IMR-90 (cell line): ENCODE measurements around the gene TSSK2. TPM values are rescaled to one million over a fixed set of nuclear protein-coding genes. Genes with fewer than 3 reads are reported as not detected.

Experiments used
- ATAC-seq: fragments of 200-7000 bp; cut with Tn5 transposase; 2 replicates; pipeline ENCODE4 v1.9.1; 2020; ENCODE audit warnings: low read depth, mild to moderate bottlenecking, moderate library complexity
- BruUV-seq: library from RNA; stranded (reverse); fragments of 400-500 nt; replicated peaks from 2 replicates; lab custom pipeline; 2021; lab: Mats Ljungman, UMichigan
- CTCF ChIA-PET: fragments of 300-600 bp; formaldehyde crosslinking; extraction: SDS; loops from one replicate; lab custom pipeline; 2021; ENCODE audit warnings: antibody characterized with exemption; lab: Yijun Ruan, JAX
- POLR2A ChIA-PET: fragments of 300-600 bp; sonication (Branson Sonifier 250); formaldehyde crosslinking; loops from one replicate; lab custom pipeline; 2022; ENCODE audit warnings: antibody characterized with exemption; ENCODE audit not compliant: unreplicated experiment; lab: Charles Lee
- DNase-seq: peaks from one replicate; pipeline ENCODE4 v3.0.0; 2013
- H2AFZ ChIP-seq: replicated peaks from 2 replicates; pipeline ENCODE3; 2013; ENCODE audit warnings: low read length, mild to moderate bottlenecking; ENCODE audit not compliant: poor library complexity
- H2AK5ac ChIP-seq: 2 replicates; pipeline ENCODE4 v1.6.1; 2013; ENCODE audit warnings: low read depth, low read length, inconsistent platforms
- H2AK9ac ChIP-seq: replicated peaks from 2 replicates; pipeline ENCODE3; 2013; ENCODE audit warnings: mild to moderate bottlenecking, low read depth, low read length, moderate library complexity; ENCODE audit not compliant: poor library complexity
- H2BK120ac ChIP-seq: 2 replicates; pipeline ENCODE4 v1.6.1; 2013; ENCODE audit warnings: low read depth, low read length, inconsistent platforms
- H2BK15ac ChIP-seq: 3 replicates; pipeline ENCODE4 v1.6.1; 2013; ENCODE audit warnings: low read depth, low read length, inconsistent platforms
- H2BK20ac ChIP-seq: 2 replicates; pipeline ENCODE4 v1.6.1; 2013; ENCODE audit warnings: low read depth, mild to moderate bottlenecking, inconsistent platforms, low read length, moderate library complexity
- H2BK5ac ChIP-seq: 2 replicates; pipeline ENCODE4 v1.6.1; 2013; ENCODE audit warnings: mild to moderate bottlenecking, low read depth, low read length, inconsistent platforms; ENCODE audit not compliant: poor library complexity, severe bottlenecking
- H3K14ac ChIP-seq: replicated peaks from 2 replicates; pipeline ENCODE4 v1.6.1; 2013; ENCODE audit warnings: low read depth, low read length, inconsistent platforms
- H3K18ac ChIP-seq: 2 replicates; pipeline ENCODE4 v1.6.1; 2013; ENCODE audit warnings: low read depth, low read length, control low read depth
- H3K23ac ChIP-seq: 2 replicates; pipeline ENCODE4 v1.6.1; 2013; ENCODE audit warnings: low read depth, low read length, inconsistent platforms
- H3K27ac ChIP-seq: 2 replicates; pipeline ENCODE4 v1.5.1; 2013; ENCODE audit warnings: mild to moderate bottlenecking, control low read depth, low read length; ENCODE audit not compliant: insufficient read depth
- H3K27me3 ChIP-seq: 2 replicates; pipeline ENCODE4 v1.6.1; 2013; ENCODE audit warnings: low read length; ENCODE audit not compliant: control insufficient read depth, insufficient read depth
- H3K36me3 ChIP-seq: 2 replicates; pipeline ENCODE4 v1.6.1; 2013; ENCODE audit warnings: low read length, mixed read lengths; ENCODE audit not compliant: control insufficient read depth, insufficient read depth
- H3K4ac ChIP-seq: 2 replicates; pipeline ENCODE4 v1.6.1; 2013; ENCODE audit warnings: low read depth, low read length, inconsistent platforms
- H3K4me1 ChIP-seq: 2 replicates; pipeline ENCODE4 v1.6.1; 2013; ENCODE audit warnings: low read length, mixed read lengths; ENCODE audit not compliant: control insufficient read depth, insufficient read depth
- H3K4me2 ChIP-seq: 2 replicates; pipeline ENCODE4 v1.6.1; 2013; ENCODE audit warnings: low read depth, mild to moderate bottlenecking, control low read depth, low read length, moderate library complexity
- H3K4me3 ChIP-seq: 2 replicates; pipeline ENCODE4 v1.5.1; 2013; ENCODE audit warnings: low read depth, mild to moderate bottlenecking, control low read depth, low read length, moderate library complexity; ENCODE audit not compliant: insufficient read depth
- H3K56ac ChIP-seq: 2 replicates; pipeline ENCODE4 v1.6.1; 2013; ENCODE audit warnings: low read length, inconsistent platforms; ENCODE audit not compliant: insufficient read depth; ENCODE audit errors: extremely low read depth
- H3K79me1 ChIP-seq, 2 experiments: 2 replicates each; pipeline ENCODE4 v1.6.1; 2013; ENCODE audit warnings: low read length in 2 of 2, inconsistent platforms in 1 of 2, low read depth in 1 of 2
- H3K9ac ChIP-seq: 2 replicates; pipeline ENCODE4 v1.6.1; 2013; ENCODE audit warnings: low read depth, low read length, control low read depth
- H3K9me1 ChIP-seq: 2 replicates; pipeline ENCODE4 v1.6.1; 2013; ENCODE audit warnings: low read length, inconsistent platforms; ENCODE audit not compliant: insufficient read depth
- H3K9me3 ChIP-seq: 2 replicates; pipeline ENCODE4 v1.6.1; 2013; ENCODE audit warnings: low read length; ENCODE audit not compliant: control insufficient read depth, insufficient read depth
- H4K20me1 ChIP-seq: 2 replicates; pipeline ENCODE4 v1.6.1; 2013; ENCODE audit warnings: low read length, inconsistent platforms; ENCODE audit not compliant: insufficient read depth
- H4K5ac ChIP-seq: 2 replicates; pipeline ENCODE4 v1.6.1; 2013; ENCODE audit warnings: mild to moderate bottlenecking, low read depth, low read length, control low read depth
- H4K8ac ChIP-seq, 2 experiments: 2 replicates each; pipeline ENCODE4 v1.6.1; 2013; ENCODE audit warnings: low read depth in 2 of 2, low read length in 2 of 2, control low read depth in 1 of 2, inconsistent platforms in 1 of 2
- H4K91ac ChIP-seq: 2 replicates; pipeline ENCODE4 v1.6.1; 2013; ENCODE audit warnings: low read depth, low read length, inconsistent platforms; ENCODE audit not compliant: insufficient read depth
- BHLHE40 ChIP-seq: fragments of 150-350 bp; IDR thresholded peaks from 2 replicates; pipeline ENCODE4 v1.6.1; 2016; ENCODE audit warnings: mild to moderate bottlenecking, low read depth, low read length
- CEBPB ChIP-seq: IDR thresholded peaks from 2 replicates; pipeline ENCODE4 v1.6.1; 2012; ENCODE audit warnings: low read depth, low read length, improper control_type of control experiment
- MAFK ChIP-seq: IDR thresholded peaks from 2 replicates; pipeline ENCODE4 v1.6.1; 2012; ENCODE audit warnings: low read depth, low read length, improper control_type of control experiment
- MXI1 ChIP-seq: IDR thresholded peaks from 2 replicates; pipeline ENCODE4 v1.6.1; 2012; ENCODE audit warnings: low read depth, mild to moderate bottlenecking, low read length, moderate library complexity, borderline replicate concordance
- NFE2L2 ChIP-seq: fragments of 150-350 bp; IDR thresholded peaks from 2 replicates; pipeline ENCODE4 v1.6.1; 2016; ENCODE audit warnings: low read depth, mild to moderate bottlenecking, low read length
- POLR2A ChIP-seq: IDR thresholded peaks from 2 replicates; pipeline ENCODE4 v1.6.1; 2012; ENCODE audit warnings: mild to moderate bottlenecking, low read depth, low read length
- RCOR1 ChIP-seq: IDR thresholded peaks from 2 replicates; pipeline ENCODE4 v1.6.1; 2012; ENCODE audit warnings: mild to moderate bottlenecking, low read length, improper control_type of control experiment; ENCODE audit not compliant: insufficient replicate concordance
- SMC3 ChIP-seq: fragments of 150-350 bp; IDR thresholded peaks from 2 replicates; pipeline ENCODE4 v1.6.1; 2016; ENCODE audit warnings: low read depth, mild to moderate bottlenecking, antibody characterized with exemption, low read length, moderate library complexity
- WGBS, 2 experiments: methylation state at CpG; one replicate each; pipeline versions ENCODE4 v1.1.5 to v1.1.7; 2013; ENCODE audit warnings: missing lambda C conversion rate in 2 of 2; ENCODE audit not compliant: insufficient read length in 1 of 2; ENCODE audit errors: extremely low coverage in 2 of 2; 5-methylcytosine and 5-hydroxymethylcytosine counted together
- dilution Hi-C: fragments of 300-500 bp; cut with HindIII; formaldehyde crosslinking; loops from one replicate; pipeline ENCODE4 v1.14.3; 2018; ENCODE audit warnings: low sequenced_read_pairs; ENCODE audit not compliant: unreplicated experiment
- in situ Hi-C: fragments of 300-500 bp; cut with MboI; formaldehyde crosslinking; loops from 3 replicates; pipeline ENCODE4 v1.14.3; 2019; ENCODE audit warnings: low sequenced_read_pairs, inconsistent platforms, mixed read lengths
- intact Hi-C: fragments of 100-400 bp; cut with micrococcal nuclease; formaldehyde crosslinking; loops from 2 replicates; pipeline ENCODE4 v1.10.0; 2022
- polyA plus RNA-seq, 3 experiments: library from polyadenylated mRNA; depleted of rRNA; stranded (reverse); fragments of >200 nt; gene quantifications; 2 replicates each; pipeline ENCODE4 v1.2.3, GENCODE V29; 2012; ENCODE audit warnings: low replicate concordance in 1 of 3
- total RNA-seq: library from RNA; depleted of rRNA; stranded (reverse); fragments of >200 nt; gene quantifications from 2 replicates; pipeline ENCODE4 v1.2.3, GENCODE V29; 2012
- TF ChIP-seq, protein P1 (sequence below): conservative IDR thresholded peaks from 2 replicates; pipeline ENCODE4 v1.5.1; 2012; ENCODE audit warnings: mild to moderate bottlenecking, low read depth, low read length, improper control_type of control experiment
- TF ChIP-seq, protein P2 (sequence below): fragments of 150-350 bp; IDR thresholded peaks from 2 replicates; pipeline ENCODE4 v1.6.1; 2016; ENCODE audit warnings: low read depth, mild to moderate bottlenecking, low read length, moderate library complexity, borderline replicate concordance

The TSSK2 gene
- total and polyA plus RNA-seq, 2 of the 4 experiments (the other 2 are of a cell fraction), result not detected

DNA sequence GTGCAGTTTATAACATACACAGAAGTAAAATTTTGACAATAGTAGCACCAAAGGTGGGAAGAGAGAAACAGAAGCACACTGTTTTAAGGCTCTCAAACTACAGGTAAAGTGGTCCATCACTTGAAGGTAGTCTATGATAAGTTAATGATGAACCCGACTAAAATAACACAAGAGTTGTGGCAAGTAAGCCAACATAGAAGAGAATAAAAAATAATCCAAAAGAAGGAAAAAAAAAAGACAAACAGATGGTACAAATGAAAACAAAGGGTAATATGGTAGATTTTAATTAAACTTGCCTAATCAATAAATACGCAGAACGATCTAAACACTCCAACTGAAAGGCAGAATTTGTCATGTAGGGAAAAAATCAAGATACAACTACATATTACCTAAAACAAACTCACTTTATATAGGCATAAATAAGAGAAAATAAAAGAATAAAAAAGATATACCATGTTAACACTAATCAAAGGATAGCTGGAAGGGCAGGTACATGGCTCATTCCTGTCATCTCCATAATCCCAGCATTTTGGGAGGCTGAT lies 40.5 kb upstream of the TSSK2 start:
- TF ChIP-seq RCOR1, result no peak
- no peak for TF ChIP-seq MAFK
- no peak for TF ChIP-seq CEBPB
- no peak for TF ChIP-seq BHLHE40
- no peak for TF ChIP-seq MXI1
- TF ChIP-seq, protein P1, sequence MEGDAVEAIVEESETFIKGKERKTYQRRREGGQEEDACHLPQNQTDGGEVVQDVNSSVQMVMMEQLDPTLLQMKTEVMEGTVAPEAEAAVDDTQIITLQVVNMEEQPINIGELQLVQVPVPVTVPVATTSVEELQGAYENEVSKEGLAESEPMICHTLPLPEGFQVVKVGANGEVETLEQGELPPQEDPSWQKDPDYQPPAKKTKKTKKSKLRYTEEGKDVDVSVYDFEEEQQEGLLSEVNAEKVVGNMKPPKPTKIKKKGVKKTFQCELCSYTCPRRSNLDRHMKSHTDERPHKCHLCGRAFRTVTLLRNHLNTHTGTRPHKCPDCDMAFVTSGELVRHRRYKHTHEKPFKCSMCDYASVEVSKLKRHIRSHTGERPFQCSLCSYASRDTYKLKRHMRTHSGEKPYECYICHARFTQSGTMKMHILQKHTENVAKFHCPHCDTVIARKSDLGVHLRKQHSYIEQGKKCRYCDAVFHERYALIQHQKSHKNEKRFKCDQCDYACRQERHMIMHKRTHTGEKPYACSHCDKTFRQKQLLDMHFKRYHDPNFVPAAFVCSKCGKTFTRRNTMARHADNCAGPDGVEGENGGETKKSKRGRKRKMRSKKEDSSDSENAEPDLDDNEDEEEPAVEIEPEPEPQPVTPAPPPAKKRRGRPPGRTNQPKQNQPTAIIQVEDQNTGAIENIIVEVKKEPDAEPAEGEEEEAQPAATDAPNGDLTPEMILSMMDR, result no peak
- TF ChIP-seq POLR2A, result no peak
- TF ChIP-seq, protein P2, sequence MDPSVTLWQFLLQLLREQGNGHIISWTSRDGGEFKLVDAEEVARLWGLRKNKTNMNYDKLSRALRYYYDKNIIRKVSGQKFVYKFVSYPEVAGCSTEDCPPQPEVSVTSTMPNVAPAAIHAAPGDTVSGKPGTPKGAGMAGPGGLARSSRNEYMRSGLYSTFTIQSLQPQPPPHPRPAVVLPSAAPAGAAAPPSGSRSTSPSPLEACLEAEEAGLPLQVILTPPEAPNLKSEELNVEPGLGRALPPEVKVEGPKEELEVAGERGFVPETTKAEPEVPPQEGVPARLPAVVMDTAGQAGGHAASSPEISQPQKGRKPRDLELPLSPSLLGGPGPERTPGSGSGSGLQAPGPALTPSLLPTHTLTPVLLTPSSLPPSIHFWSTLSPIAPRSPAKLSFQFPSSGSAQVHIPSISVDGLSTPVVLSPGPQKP, result no peak
- no peak for TF ChIP-seq SMC3
- no peak for TF ChIP-seq NFE2L2
- H2BK20ac ChIP-seq, result no peak overlapping the region
- H2BK15ac ChIP-seq, result no peak overlapping the region
- no peak overlapping the region for H4K91ac ChIP-seq
- no peak overlapping the region for H2AK9ac ChIP-seq
- no peaks in the 10 kb centered on the region for H3K9me3 ChIP-seq
- H3K4me3 ChIP-seq, result no peak overlapping the region
- no peak overlapping the region for H3K14ac ChIP-seq
- peaks cover 14 to 53% of the 10 kb centered on the region in 2 experiments for H3K79me1 ChIP-seq
- BruUV-seq, result no TSS peak
- H3K9ac ChIP-seq, result no peak overlapping the region
- peaks cover 14% of the 10 kb centered on the region for H3K9me1 ChIP-seq
- peaks cover 4% of the 10 kb centered on the region; the same call in 1 of the 2 replicates for H3K4me1 ChIP-seq
- H3K23ac ChIP-seq, result no peak overlapping the region
- H4K5ac ChIP-seq, result no peak overlapping the region
- ChIA-PET POLR2A (interaction anchor here (0.5 kb wide), 1 partner anchor 109 kb away, joined by 3 read pairs; no protein-coding TSS in a partner anchor), CTCF (no interaction called here)
- H3K18ac ChIP-seq, result no peak overlapping the region
- no peak overlapping the region for H3K27ac ChIP-seq
- no peak overlapping the region for H2AFZ ChIP-seq
- ATAC-seq (no peak), DNase-seq (no peak)
- no peak overlapping the region for H2AK5ac ChIP-seq
- no peak overlapping the region for H2BK120ac ChIP-seq
- no peak overlapping the region for H2BK5ac ChIP-seq
- dilution Hi-C loops, result no loop called here
- peaks cover 26% of the 10 kb centered on the region for H4K20me1 ChIP-seq
- in situ Hi-C loops, result no loop called here
- no peaks in the 10 kb centered on the region for H3K27me3 ChIP-seq
- no peak overlapping the region for H3K4ac ChIP-seq
- intact Hi-C loops, result no loop called here
- H4K8ac ChIP-seq, result no peak overlapping the region
- no peak overlapping the region for H3K56ac ChIP-seq
- no CpG with 5 or more reads among the region's 3 CpGs for WGBS, 2 experiments
- no peak overlapping the region for H3K4me2 ChIP-seq
- H3K36me3 ChIP-seq, result peaks cover 10% of the 10 kb centered on the region
